Measurements from ENCODE around the gene VPS13C. TPM values are rescaled to one million over a fixed set of nuclear protein-coding genes. Genes with fewer than 3 reads are reported as not detected.

VPS13C gene
- polyA plus RNA-seq, 2 of the 4 experiments (the other 2 are of a cell fraction) = 13.2 to 26.5 TPM

- FAIRE-seq = peak; percentile 59
- POLR2A ChIA-PET = no interaction called here
These were observed 224.6 kb downstream of the VPS13C start for GRCh38 chr15:61835496-61836106.

GRCh38 chr15:61835029-61835428, 225.2 kb downstream of the VPS13C start:
- DNase-seq (ENCODE audit: low read depth in 1 of 2, low spot score in 1 of 2) (no peak), FAIRE-seq (no peak), ATAC-seq (peak in 1 of 2 experiments; percentile 42; a peak in 3 of 6 replicates)
- CTCF ChIA-PET = interaction anchor here (0.7 to 5.6 kb wide), 53 partner anchors 8 to 1329 kb away, joined by 3 to 61 read pairs (median 4); partner anchors contain the start of gene VPS13C
- POLR2A ChIA-PET = no interaction called here
- no peaks in the 10 kb centered on the region for H3K9me3 ChIP-seq
- peak overlapping the region; percentile 68 for H3K4me2 ChIP-seq
- no peak overlapping the region for H3K27ac ChIP-seq
- H3K4me1 ChIP-seq = peaks cover 7% of the 10 kb centered on the region; the same call in 1 of the 3 replicates
- H3K4me3 ChIP-seq = 0 out of 3 replicates have a peak overlapping the region, but pooled peaks have one; percentile 1
- 57% methylated on average over 9 of the region's 9 CpGs for WGBS (ENCODE audit: missing lambda C conversion rate)
- TF ChIP-seq PBX3 (IDR thresholded peaks at IDR 0.05) (no peak), FOSB (CRISPR knock-in tag; IDR thresholded peaks at IDR 0.05) (no peak), RARB (CRISPR knock-in tag; IDR thresholded peaks at IDR 0.05) (no peak), MAFK (IDR thresholded peaks at IDR 0.05; ENCODE audit: partially characterized antibody) (no peak), ZFP36 (IDR thresholded peaks at IDR 0.05; ENCODE audit: borderline replicate concordance, partially characterized antibody) (no peak), CBX8 (IDR thresholded peaks at IDR 0.05) (no peak), FOSL2 (IDR thresholded peaks at IDR 0.05) (no peak), FOSL2 (CRISPR knock-in tag; IDR thresholded peaks at IDR 0.05) (no peak), NPAS2 (CRISPR knock-in tag; IDR thresholded peaks at IDR 0.05; ENCODE audit: borderline replicate concordance) (no peak), NR3C1 (IDR thresholded peaks at IDR 0.05) (no peak), POLR2A (IDR thresholded peaks at IDR 0.05; ENCODE audit: low read length) (no peak), USF2 (IDR thresholded peaks at IDR 0.05) (no peak), RNF2 (IDR thresholded peaks at IDR 0.05; ENCODE audit: borderline replicate concordance, low read depth) (no peak), CHD4 (IDR thresholded peaks at IDR 0.05; ENCODE audit: borderline replicate concordance) (no peak), CBX2 (IDR thresholded peaks at IDR 0.05; ENCODE audit: borderline replicate concordance, low read depth) (no peak), MYC (IDR thresholded peaks at IDR 0.05; ENCODE audit: borderline replicate concordance, low read length) (no peak), CHD2 (IDR thresholded peaks at IDR 0.05; ENCODE audit: low read length, partially characterized antibody) (no peak), HES2 (IDR thresholded peaks at IDR 0.05) (no peak), HEYL (CRISPR knock-in tag; IDR thresholded peaks at IDR 0.05) (no peak)

More at GRCh38 chr15:61835496-61836106, 224.6 kb downstream of the VPS13C start:
- CTCF ChIA-PET = interaction anchor here (0.7 to 5.6 kb wide), 49 partner anchors 7 to 1330 kb away, joined by 3 to 61 read pairs (median 4); no protein-coding TSS in a partner anchor
- TF ChIP-seq E2F6 (IDR thresholded peaks at IDR 0.05; ENCODE audit: borderline replicate concordance, low read depth) (no peak), CTCF (IDR thresholded peaks at IDR 0.05) (peak; percentile 97), SMC3 (IDR thresholded peaks at IDR 0.05) (peak; percentile 65; the same call in 2 of the 3 replicates), RAD21 (conservative IDR thresholded peaks at IDR 0.05 in 1 of 2, IDR thresholded peaks at IDR 0.05 in 1 of 2) (peak; percentile 83 to 89; a peak in 4 of 5 replicates), HOXB13 (CRISPR knock-in tag; IDR thresholded peaks at IDR 0.05; ENCODE audit: low read depth) (no peak)
- no peaks in the 10 kb centered on the region for H3K9me3 ChIP-seq
- H3K4me1 ChIP-seq = peaks cover 7% of the 10 kb centered on the region; the same call in 1 of the 3 replicates
- ATAC-seq (peak; percentile 67 to 86), DNase-seq (ENCODE audit: low read depth in 1 of 2, low spot score in 1 of 2) (peak; percentile 57 to 67)
- H3K4me2 ChIP-seq = peak overlapping the region; percentile 68
- WGBS (ENCODE audit: missing lambda C conversion rate) = 5% methylated on average over 9 of the region's 9 CpGs
- 0 out of 3 replicates have a peak overlapping the region, but pooled peaks have one; percentile 1 for H3K4me3 ChIP-seq
- no peak overlapping the region for H3K27ac ChIP-seq

All from A549 (cell line).